GM21367 (cell line): Measurements from ENCODE around the gene TBC1D3E.
"Not testable (repeated sequence)": the region's sequence is repeated elsewhere in the genome, so short reads cannot be mapped to it uniquely, and the experiment has no call there.

ENCODE experiments used
- ATAC-seq: cut with Tn5 transposase; IDR thresholded peaks from one replicate; pipeline ENCODE4 v1.9.1; 2021; ENCODE audit not compliant: unreplicated experiment

TBC1D3E gene

GRCh38 chr17:38127651-38128050 is at the start of gene TBC1D3E:
Gene TBC1D3E (plus strand): TSS chr17:38127951. CDS start chr17:38129496, 1,545 bp downstream.
- ATAC-seq: not testable (repeated sequence)

GRCh38 chr17:38087344-38087743 is 40.4 kb upstream of the TBC1D3E start:
- ATAC-seq: not testable (repeated sequence)

GRCh38 chr17:38088120-38088519 is 39.6 kb upstream of the TBC1D3E start:
- ATAC-seq: not testable (repeated sequence)

GRCh38 chr17:38094059-38094694 is 33.6 kb upstream of the TBC1D3E start:
- not testable (repeated sequence) for ATAC-seq

GRCh38 chr17:38099262-38099661 is 28.5 kb upstream of the TBC1D3E start:
- ATAC-seq: not testable (repeated sequence)

GRCh38 chr17:38119829-38120228 is 7.9 kb upstream of the TBC1D3E start:
- ATAC-seq: not testable (repeated sequence)

- ATAC-seq: not testable (repeated sequence)
Measured at GRCh38 chr17:38134860-38135259, 7.1 kb downstream of the TBC1D3E start.
